ENCODE measurements around the gene CLEC18B.
"Not testable (repeated sequence)": the region's sequence is repeated elsewhere in the genome, so short reads cannot be mapped to it uniquely, and the experiment has no call there.

Gene CLEC18B

GRCh38 chr16:74446866-74447265 lies 25.6 kb upstream of the CLEC18B start:
- DNase-seq (ENCODE audit: low read depth): no peak
- no peak for TF ChIP-seq CTCF (conservative IDR thresholded peaks at IDR 0.05; ENCODE audit: low read depth, low read length)

GRCh38 chr16:74443624-74444346 lies 22.5 kb upstream of the CLEC18B start:
- DNase-seq (ENCODE audit: low read depth); H3K4me3 ChIP-seq (ENCODE audit: low read length): not testable (repeated sequence)

More at GRCh38 chr16:74446866-74447265, 25.6 kb upstream of the CLEC18B start:
- H3K4me3 ChIP-seq (ENCODE audit: low read length): no peak overlapping the region

GRCh38 chr16:74439685-74440084 lies 18.4 kb upstream of the CLEC18B start:
- H3K4me3 ChIP-seq (ENCODE audit: low read length): no peak overlapping the region
- TF ChIP-seq CTCF (conservative IDR thresholded peaks at IDR 0.05; ENCODE audit: low read depth, low read length): no peak
- no peak for DNase-seq (ENCODE audit: low read depth)

GRCh38 chr16:74438492-74438979 lies 17.3 kb upstream of the CLEC18B start:
- H3K4me3 ChIP-seq (ENCODE audit: low read length): no peak overlapping the region
- no peak for TF ChIP-seq CTCF (conservative IDR thresholded peaks at IDR 0.05; ENCODE audit: low read depth, low read length)
- DNase-seq (ENCODE audit: low read depth): no peak

GRCh38 chr16:74431516-74431915 lies 10.2 kb upstream of the CLEC18B start:
- H3K4me3 ChIP-seq (ENCODE audit: low read length): no peak overlapping the region
- DNase-seq (ENCODE audit: low read depth): no peak
- no peak for TF ChIP-seq CTCF (conservative IDR thresholded peaks at IDR 0.05; ENCODE audit: low read depth, low read length)

GRCh38 chr16:74430036-74430712 lies 8.9 kb upstream of the CLEC18B start:
- H3K4me3 ChIP-seq (ENCODE audit: low read length); DNase-seq (ENCODE audit: low read depth): not testable (repeated sequence)
- TF ChIP-seq CTCF (conservative IDR thresholded peaks at IDR 0.05; ENCODE audit: low read depth, low read length): peak; percentile 60

GRCh38 chr16:74428493-74428892 lies 7.2 kb upstream of the CLEC18B start:
- DNase-seq (ENCODE audit: low read depth): not testable (repeated sequence)

GRCh38 chr16:74425751-74426150 lies 4.5 kb upstream of the CLEC18B start:
- H3K4me3 ChIP-seq (ENCODE audit: low read length); DNase-seq (ENCODE audit: low read depth): not testable (repeated sequence)

More at GRCh38 chr16:74428493-74428892, 7.2 kb upstream of the CLEC18B start:
- not testable (repeated sequence) for H3K4me3 ChIP-seq (ENCODE audit: low read length)

- H3K4me3 ChIP-seq (ENCODE audit: low read length); DNase-seq (ENCODE audit: low read depth): not testable (repeated sequence)
Observed at GRCh38 chr16:74423721-74424120, 2.4 kb upstream of the CLEC18B start.

- not testable (repeated sequence) for DNase-seq (ENCODE audit: low read depth); H3K4me3 ChIP-seq (ENCODE audit: low read length)
Observed at GRCh38 chr16:74422086-74422485, 808 bp upstream of the CLEC18B start.

- not testable (repeated sequence) for H3K4me3 ChIP-seq (ENCODE audit: low read length); DNase-seq (ENCODE audit: low read depth)
Observed at GRCh38 chr16:74421482-74421785, 156 bp upstream of the CLEC18B start.

- not testable (repeated sequence) for DNase-seq (ENCODE audit: low read depth); H3K4me3 ChIP-seq (ENCODE audit: low read length)
Observed at GRCh38 chr16:74419811-74420210, 1.5 kb downstream of the CLEC18B start.

GRCh38 chr16:74417897-74418296 lies 3.4 kb downstream of the CLEC18B start:
- not testable (repeated sequence) for DNase-seq (ENCODE audit: low read depth); H3K4me3 ChIP-seq (ENCODE audit: low read length)

Data from retinal pigment epithelial cell (primary cell).